HepG2 (cell line): Measurements from ENCODE around the gene SVIP. TPM values are rescaled to one million over a fixed set of nuclear protein-coding genes. Genes with fewer than 3 reads are reported as not detected.

Experiments
- FOXP1 ChIP-seq, 2 experiments: fragments of 450-650 bp in 1 of 2; IDR thresholded peaks; 2 replicates each; pipeline ENCODE4 v1.6.1; 2017 to 2018; ENCODE audit warnings: antibody characterized with exemption in 1 of 2
- MLLT10 ChIP-seq: sonication (generic); formaldehyde crosslinking; IDR thresholded peaks from 2 replicates; pipeline ENCODE4 v1.4.0; 2020; ENCODE audit warnings: missing genetic modification reagents
- PRMT3 ChIP-seq: sonication (generic); formaldehyde crosslinking; IDR thresholded peaks from 2 replicates; pipeline ENCODE4 v1.8.1; 2022; ENCODE audit warnings: low read depth, mild to moderate bottlenecking, moderate library complexity, missing genetic modification reagents, borderline replicate concordance
- SMARCE1 ChIP-seq: fragments of 450-650 bp; IDR thresholded peaks from 2 replicates; pipeline ENCODE4 v1.6.1; 2017; ENCODE audit warnings: borderline replicate concordance
- SSRP1 ChIP-seq: IDR thresholded peaks from 2 replicates; pipeline ENCODE4 v1.6.1; 2016; ENCODE audit warnings: control low read depth
- ZNF224 ChIP-seq: sonication (generic); formaldehyde crosslinking; IDR thresholded peaks from 2 replicates; pipeline ENCODE4 v1.5.0; 2020; ENCODE audit warnings: mild to moderate bottlenecking, missing genetic modification reagents
- ZNF335 ChIP-seq: sonication (generic); formaldehyde crosslinking; IDR thresholded peaks from 2 replicates; pipeline ENCODE4 v1.4.0; 2020; ENCODE audit warnings: missing genetic modification reagents
- ZNF354B ChIP-seq: sonication (generic); formaldehyde crosslinking; IDR thresholded peaks from 2 replicates; pipeline ENCODE4 v1.8.0; 2022; ENCODE audit warnings: mild to moderate bottlenecking, missing genetic modification reagents
- ZNF737 ChIP-seq: sonication (generic); formaldehyde crosslinking; IDR thresholded peaks from 2 replicates; pipeline ENCODE4 v1.5.0; 2020; ENCODE audit warnings: missing genetic modification reagents, mild to moderate bottlenecking, borderline replicate concordance
- polyA plus RNA-seq, 8 experiments: library from polyadenylated mRNA; depleted of rRNA in 3 of 8; stranded (reverse) in 7 of 8; unstranded in 1 of 8; fragments of >200 nt; fragmentation: Illumina TruSeq in 4 of 8; extraction: Trizol in 4 of 8; gene quantifications; 2 replicates each; pipeline versions ENCODE4 v1.2.1 to v1.2.3, GENCODE V29; 2011 to 2016; ENCODE audit warnings: low read depth in 4 of 8, missing spikeins in 1 of 8, mixed read lengths in 1 of 8; ENCODE audit not compliant: insufficient read depth in 1 of 8
- total RNA-seq, 5 experiments: library from RNA; depleted of rRNA; stranded (reverse); fragments of >200 nt; fragmentation: Illumina TruSeq; extraction: Trizol; gene quantifications; 2 replicates each; pipeline ENCODE4 v1.2.3, GENCODE V29; 2016; ENCODE audit warnings: low read depth in 1 of 5
- TF ChIP-seq, protein P1 (sequence below): sonication (generic); formaldehyde crosslinking; IDR thresholded peaks from 2 replicates; pipeline ENCODE4 v1.9.0; 2021; ENCODE audit warnings: mild to moderate bottlenecking, missing genetic modification reagents
- TF ChIP-seq, protein P2 (sequence below): sonication (generic); formaldehyde crosslinking; IDR thresholded peaks from 2 replicates; pipeline ENCODE4 v1.4.0; 2020; ENCODE audit warnings: mild to moderate bottlenecking, missing genetic modification reagents, borderline replicate concordance
- TF ChIP-seq, protein P3 (sequence below): sonication (generic); formaldehyde crosslinking; IDR thresholded peaks from 2 replicates; pipeline ENCODE4 v1.4.0; 2020; ENCODE audit warnings: missing genetic modification reagents, borderline replicate concordance

The SVIP gene
- total and polyA plus RNA-seq, 2 of the 13 experiments (the other 11 are each of a cell fraction or from before 2014, with no cell fraction given) = 6.3 to 27.2 TPM

DNA sequence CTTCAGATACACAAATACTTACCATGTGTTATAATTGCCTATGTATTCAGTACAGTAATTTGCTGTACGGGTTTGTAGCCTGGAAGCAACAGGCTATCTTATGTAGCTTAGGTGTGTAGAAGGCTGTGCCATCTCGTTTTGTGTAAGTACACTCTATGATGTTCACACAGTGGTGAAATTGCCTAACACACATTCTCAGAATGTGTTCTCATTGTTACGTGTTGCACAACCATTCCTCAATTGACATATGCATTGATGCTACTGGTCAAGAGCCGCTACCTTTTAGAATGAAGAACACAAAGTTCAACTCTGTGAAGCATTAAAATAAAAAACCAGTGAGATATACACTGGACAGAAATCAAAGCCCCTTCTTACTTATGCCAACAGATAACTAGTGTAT, 26.7 kb downstream of the SVIP start (continued):
- TF ChIP-seq, protein P1, sequence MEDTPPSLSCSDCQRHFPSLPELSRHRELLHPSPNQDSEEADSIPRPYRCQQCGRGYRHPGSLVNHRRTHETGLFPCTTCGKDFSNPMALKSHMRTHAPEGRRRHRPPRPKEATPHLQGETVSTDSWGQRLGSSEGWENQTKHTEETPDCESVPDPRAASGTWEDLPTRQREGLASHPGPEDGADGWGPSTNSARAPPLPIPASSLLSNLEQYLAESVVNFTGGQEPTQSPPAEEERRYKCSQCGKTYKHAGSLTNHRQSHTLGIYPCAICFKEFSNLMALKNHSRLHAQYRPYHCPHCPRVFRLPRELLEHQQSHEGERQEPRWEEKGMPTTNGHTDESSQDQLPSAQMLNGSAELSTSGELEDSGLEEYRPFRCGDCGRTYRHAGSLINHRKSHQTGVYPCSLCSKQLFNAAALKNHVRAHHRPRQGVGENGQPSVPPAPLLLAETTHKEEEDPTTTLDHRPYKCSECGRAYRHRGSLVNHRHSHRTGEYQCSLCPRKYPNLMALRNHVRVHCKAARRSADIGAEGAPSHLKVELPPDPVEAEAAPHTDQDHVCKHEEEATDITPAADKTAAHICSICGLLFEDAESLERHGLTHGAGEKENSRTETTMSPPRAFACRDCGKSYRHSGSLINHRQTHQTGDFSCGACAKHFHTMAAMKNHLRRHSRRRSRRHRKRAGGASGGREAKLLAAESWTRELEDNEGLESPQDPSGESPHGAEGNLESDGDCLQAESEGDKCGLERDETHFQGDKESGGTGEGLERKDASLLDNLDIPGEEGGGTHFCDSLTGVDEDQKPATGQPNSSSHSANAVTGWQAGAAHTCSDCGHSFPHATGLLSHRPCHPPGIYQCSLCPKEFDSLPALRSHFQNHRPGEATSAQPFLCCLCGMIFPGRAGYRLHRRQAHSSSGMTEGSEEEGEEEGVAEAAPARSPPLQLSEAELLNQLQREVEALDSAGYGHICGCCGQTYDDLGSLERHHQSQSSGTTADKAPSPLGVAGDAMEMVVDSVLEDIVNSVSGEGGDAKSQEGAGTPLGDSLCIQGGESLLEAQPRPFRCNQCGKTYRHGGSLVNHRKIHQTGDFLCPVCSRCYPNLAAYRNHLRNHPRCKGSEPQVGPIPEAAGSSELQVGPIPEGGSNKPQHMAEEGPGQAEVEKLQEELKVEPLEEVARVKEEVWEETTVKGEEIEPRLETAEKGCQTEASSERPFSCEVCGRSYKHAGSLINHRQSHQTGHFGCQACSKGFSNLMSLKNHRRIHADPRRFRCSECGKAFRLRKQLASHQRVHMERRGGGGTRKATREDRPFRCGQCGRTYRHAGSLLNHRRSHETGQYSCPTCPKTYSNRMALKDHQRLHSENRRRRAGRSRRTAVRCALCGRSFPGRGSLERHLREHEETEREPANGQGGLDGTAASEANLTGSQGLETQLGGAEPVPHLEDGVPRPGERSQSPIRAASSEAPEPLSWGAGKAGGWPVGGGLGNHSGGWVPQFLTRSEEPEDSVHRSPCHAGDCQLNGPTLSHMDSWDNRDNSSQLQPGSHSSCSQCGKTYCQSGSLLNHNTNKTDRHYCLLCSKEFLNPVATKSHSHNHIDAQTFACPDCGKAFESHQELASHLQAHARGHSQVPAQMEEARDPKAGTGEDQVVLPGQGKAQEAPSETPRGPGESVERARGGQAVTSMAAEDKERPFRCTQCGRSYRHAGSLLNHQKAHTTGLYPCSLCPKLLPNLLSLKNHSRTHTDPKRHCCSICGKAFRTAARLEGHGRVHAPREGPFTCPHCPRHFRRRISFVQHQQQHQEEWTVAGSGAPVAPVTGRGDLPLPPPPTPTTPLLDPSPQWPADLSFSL (CRISPR knock-in tag) = 0 out of 2 replicates have a peak, but pooled peaks have one; percentile 22
- TF ChIP-seq FOXP1 (IDR thresholded peaks at IDR 0.05) = no peak
- TF ChIP-seq FOXP1 (CRISPR knock-in tag; IDR thresholded peaks at IDR 0.05) = no peak
- no peak for TF ChIP-seq MLLT10 (CRISPR knock-in tag)
- TF ChIP-seq PRMT3 (CRISPR knock-in tag) = no peak
- TF ChIP-seq SMARCE1 = no peak
- TF ChIP-seq, protein P2, sequence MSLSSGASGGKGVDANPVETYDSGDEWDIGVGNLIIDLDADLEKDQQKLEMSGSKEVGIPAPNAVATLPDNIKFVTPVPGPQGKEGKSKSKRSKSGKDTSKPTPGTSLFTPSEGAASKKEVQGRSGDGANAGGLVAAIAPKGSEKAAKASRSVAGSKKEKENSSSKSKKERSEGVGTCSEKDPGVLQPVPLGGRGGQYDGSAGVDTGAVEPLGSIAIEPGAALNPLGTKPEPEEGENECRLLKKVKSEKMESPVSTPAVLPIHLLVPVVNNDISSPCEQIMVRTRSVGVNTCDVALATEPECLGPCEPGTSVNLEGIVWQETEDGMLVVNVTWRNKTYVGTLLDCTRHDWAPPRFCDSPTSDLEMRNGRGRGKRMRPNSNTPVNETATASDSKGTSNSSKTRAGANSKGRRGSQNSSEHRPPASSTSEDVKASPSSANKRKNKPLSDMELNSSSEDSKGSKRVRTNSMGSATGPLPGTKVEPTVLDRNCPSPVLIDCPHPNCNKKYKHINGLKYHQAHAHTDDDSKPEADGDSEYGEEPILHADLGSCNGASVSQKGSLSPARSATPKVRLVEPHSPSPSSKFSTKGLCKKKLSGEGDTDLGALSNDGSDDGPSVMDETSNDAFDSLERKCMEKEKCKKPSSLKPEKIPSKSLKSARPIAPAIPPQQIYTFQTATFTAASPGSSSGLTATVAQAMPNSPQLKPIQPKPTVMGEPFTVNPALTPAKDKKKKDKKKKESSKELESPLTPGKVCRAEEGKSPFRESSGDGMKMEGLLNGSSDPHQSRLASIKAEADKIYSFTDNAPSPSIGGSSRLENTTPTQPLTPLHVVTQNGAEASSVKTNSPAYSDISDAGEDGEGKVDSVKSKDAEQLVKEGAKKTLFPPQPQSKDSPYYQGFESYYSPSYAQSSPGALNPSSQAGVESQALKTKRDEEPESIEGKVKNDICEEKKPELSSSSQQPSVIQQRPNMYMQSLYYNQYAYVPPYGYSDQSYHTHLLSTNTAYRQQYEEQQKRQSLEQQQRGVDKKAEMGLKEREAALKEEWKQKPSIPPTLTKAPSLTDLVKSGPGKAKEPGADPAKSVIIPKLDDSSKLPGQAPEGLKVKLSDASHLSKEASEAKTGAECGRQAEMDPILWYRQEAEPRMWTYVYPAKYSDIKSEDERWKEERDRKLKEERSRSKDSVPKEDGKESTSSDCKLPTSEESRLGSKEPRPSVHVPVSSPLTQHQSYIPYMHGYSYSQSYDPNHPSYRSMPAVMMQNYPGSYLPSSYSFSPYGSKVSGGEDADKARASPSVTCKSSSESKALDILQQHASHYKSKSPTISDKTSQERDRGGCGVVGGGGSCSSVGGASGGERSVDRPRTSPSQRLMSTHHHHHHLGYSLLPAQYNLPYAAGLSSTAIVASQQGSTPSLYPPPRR = no peak
- TF ChIP-seq, protein P3, sequence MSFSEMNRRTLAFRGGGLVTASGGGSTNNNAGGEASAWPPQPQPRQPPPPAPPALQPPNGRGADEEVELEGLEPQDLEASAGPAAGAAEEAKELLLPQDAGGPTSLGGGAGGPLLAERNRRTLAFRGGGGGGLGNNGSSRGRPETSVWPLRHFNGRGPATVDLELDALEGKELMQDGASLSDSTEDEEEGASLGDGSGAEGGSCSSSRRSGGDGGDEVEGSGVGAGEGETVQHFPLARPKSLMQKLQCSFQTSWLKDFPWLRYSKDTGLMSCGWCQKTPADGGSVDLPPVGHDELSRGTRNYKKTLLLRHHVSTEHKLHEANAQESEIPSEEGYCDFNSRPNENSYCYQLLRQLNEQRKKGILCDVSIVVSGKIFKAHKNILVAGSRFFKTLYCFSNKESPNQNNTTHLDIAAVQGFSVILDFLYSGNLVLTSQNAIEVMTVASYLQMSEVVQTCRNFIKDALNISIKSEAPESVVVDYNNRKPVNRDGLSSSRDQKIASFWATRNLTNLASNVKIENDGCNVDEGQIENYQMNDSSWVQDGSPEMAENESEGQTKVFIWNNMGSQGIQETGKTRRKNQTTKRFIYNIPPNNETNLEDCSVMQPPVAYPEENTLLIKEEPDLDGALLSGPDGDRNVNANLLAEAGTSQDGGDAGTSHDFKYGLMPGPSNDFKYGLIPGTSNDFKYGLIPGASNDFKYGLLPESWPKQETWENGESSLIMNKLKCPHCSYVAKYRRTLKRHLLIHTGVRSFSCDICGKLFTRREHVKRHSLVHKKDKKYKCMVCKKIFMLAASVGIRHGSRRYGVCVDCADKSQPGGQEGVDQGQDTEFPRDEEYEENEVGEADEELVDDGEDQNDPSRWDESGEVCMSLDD (CRISPR knock-in tag) = no peak
- no peak for TF ChIP-seq SSRP1 (CRISPR knock-in tag)
- no peak for TF ChIP-seq ZNF354B
- no peak for TF ChIP-seq ZNF737
- TF ChIP-seq ZNF335 (CRISPR knock-in tag) = no peak
- TF ChIP-seq ZNF224 (CRISPR knock-in tag) = no peak
